T-helper 1 cell treated with Interleukin-12 subunit alpha and Interleukin-12 subunit beta and Interleukin-4 antibody, amounts not matched to agents 30 μg/mL and 1 μg/mL, for 36 hours (primary cell): ENCODE results near the gene HABP2.

Source experiments
- H3K27ac Mint-ChIP-seq: one replicate; pipeline ENCODE4 v1.8.0; 2021; ENCODE audit warnings: mild to moderate bottlenecking, mixed read lengths
- H3K27me3 Mint-ChIP-seq: one replicate; pipeline ENCODE4 v1.8.0; 2021; ENCODE audit warnings: low read depth, mixed read lengths
- H3K36me3 Mint-ChIP-seq: one replicate; pipeline ENCODE4 v1.8.0; 2021; ENCODE audit warnings: low read depth, mixed read lengths
- H3K4me1 Mint-ChIP-seq: one replicate; pipeline ENCODE4 v1.8.0; 2021; ENCODE audit warnings: low read depth, mixed read lengths
- H3K4me3 Mint-ChIP-seq: one replicate; pipeline ENCODE4 v1.8.0; 2021; ENCODE audit warnings: mild to moderate bottlenecking, moderate library complexity, mixed read lengths
- H3K9me3 Mint-ChIP-seq: one replicate; pipeline ENCODE4 v1.8.0; 2021; ENCODE audit warnings: mixed read lengths

HABP2 gene

GRCh38 chr10:113581092-113581491 is 28.2 kb downstream of the HABP2 start:
- no peak overlapping the region for H3K27ac Mint-ChIP-seq
- H3K4me1 Mint-ChIP-seq: no peaks in the 10 kb centered on the region
- no peaks in the 10 kb centered on the region for H3K36me3 Mint-ChIP-seq
- no peak overlapping the region for H3K4me3 Mint-ChIP-seq
- H3K27me3 Mint-ChIP-seq: peaks cover 4% of the 10 kb centered on the region
- no peaks in the 10 kb centered on the region for H3K9me3 Mint-ChIP-seq

GRCh38 chr10:113583571-113583970 is 30.7 kb downstream of the HABP2 start:
- no peak overlapping the region for H3K4me3 Mint-ChIP-seq
- no peaks in the 10 kb centered on the region for H3K4me1 Mint-ChIP-seq
- H3K27me3 Mint-ChIP-seq: peaks cover 4% of the 10 kb centered on the region
- H3K36me3 Mint-ChIP-seq: no peaks in the 10 kb centered on the region
- no peaks in the 10 kb centered on the region for H3K9me3 Mint-ChIP-seq
- H3K27ac Mint-ChIP-seq: no peak overlapping the region

GRCh38 chr10:113585949-113586348 is 33.1 kb downstream of the HABP2 start:
- H3K36me3 Mint-ChIP-seq: no peaks in the 10 kb centered on the region
- H3K4me3 Mint-ChIP-seq: no peak overlapping the region
- peaks cover 4% of the 10 kb centered on the region for H3K27me3 Mint-ChIP-seq
- H3K27ac Mint-ChIP-seq: no peak overlapping the region
- no peaks in the 10 kb centered on the region for H3K4me1 Mint-ChIP-seq
- no peaks in the 10 kb centered on the region for H3K9me3 Mint-ChIP-seq

DNA sequence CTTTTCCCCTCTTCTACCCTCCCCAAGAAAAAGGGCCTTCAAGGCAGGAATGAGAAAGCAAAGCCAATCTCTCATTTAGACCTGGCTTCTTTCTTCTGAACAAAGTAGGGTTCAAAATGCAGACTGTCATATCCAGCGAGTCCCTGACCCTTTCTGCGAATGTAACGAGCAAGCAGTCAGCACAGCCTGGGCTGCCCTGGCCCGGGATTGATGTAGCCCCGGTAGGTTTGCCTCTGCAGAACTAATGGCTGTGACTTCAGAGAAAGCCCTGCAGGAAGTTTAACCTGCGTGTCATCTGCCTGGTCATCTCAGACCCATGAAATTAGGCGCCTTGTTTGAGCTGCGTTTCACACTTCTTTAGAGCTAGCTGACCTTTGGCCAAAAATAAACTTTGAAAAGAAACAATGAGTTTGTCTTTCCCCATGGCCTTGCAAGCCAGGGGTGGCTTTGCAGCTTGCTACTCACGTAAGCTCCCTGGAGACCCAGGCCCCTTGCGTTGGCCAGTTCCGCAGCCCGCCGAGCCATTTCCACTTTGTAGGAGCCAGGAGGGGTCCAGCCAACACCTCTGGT is 36.4 kb downstream of the HABP2 start:
- Mint-ChIP-seq H3K4me1 (peaks cover 2% of the 10 kb centered on the region), H3K36me3 (no peaks in the 10 kb centered on the region), H3K4me3 (no peak overlapping the region), H3K9me3 (no peaks in the 10 kb centered on the region), H3K27me3 (peaks cover 7% of the 10 kb centered on the region), H3K27ac (no peak overlapping the region)

DNA sequence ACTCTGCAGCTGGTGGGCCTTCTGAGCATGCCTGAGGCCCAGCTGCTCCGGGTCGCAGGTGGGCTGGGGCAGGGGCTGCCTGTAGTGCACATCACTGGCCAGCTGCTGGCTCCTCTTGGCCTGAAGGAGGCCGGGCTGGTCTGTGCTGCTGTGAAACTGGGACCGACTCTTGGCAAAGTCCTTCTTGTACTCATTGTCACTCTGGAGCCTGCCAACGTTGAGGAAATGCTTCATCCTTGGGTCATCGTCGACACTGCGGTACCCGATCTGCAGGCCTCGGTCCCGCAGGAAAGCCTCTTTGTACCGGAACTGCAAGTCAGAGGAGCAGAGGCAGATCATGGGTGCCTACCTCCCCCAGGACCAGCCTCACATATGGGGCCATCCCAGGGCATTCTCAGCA is 37.7 kb downstream of the HABP2 start:
- H3K27me3 Mint-ChIP-seq: peaks cover 4% of the 10 kb centered on the region
- no peaks in the 10 kb centered on the region for H3K36me3 Mint-ChIP-seq
- no peak overlapping the region for H3K4me3 Mint-ChIP-seq
- H3K4me1 Mint-ChIP-seq: peaks cover 2% of the 10 kb centered on the region
- no peak overlapping the region for H3K27ac Mint-ChIP-seq
- H3K9me3 Mint-ChIP-seq: no peaks in the 10 kb centered on the region

DNA sequence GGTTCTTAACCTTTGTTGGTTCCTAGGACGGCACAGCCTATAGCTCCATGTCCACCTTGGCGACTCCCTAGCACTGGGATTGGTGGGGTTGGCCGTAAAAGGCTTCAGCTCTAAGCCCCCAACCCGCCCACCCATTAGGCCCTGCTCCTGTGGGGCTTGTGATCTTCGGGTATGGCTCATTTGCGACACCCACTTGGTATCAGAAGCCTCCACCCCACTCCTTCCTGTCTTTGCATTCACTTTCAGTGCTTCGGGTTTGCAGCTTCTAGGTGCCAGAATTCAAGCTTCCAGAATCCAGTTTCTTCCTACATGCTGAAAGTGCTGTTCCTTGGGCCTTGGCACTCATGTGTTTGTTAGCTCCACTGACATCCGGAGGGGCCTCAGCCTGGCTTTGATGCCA is 39.5 kb downstream of the HABP2 start:
- Mint-ChIP-seq H3K4me3 (no peak overlapping the region), H3K36me3 (no peaks in the 10 kb centered on the region), H3K9me3 (no peaks in the 10 kb centered on the region), H3K27ac (no peak overlapping the region), H3K4me1 (peaks cover 2% of the 10 kb centered on the region), H3K27me3 (peaks cover 4% of the 10 kb centered on the region)

DNA sequence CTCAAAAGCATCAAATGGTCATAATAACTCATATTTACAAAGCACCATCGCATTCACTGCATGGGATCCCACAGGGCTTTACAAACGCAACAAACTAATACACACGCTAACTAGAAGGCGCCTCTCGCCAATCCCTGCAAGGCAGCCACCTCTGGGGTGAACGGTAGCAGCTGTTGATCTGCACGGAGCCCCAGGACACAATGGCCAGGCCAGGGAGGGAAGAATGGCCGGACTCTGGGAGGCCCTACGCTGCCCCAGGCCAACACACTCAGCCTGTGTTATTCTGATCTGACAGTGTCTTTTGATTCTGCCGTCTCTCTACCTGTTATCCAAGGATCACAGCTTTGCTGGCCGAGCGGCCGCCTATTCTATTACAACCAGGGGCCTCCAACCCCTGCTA is 41.8 kb downstream of the HABP2 start:
- H3K36me3 Mint-ChIP-seq: no peaks in the 10 kb centered on the region
- H3K9me3 Mint-ChIP-seq: no peaks in the 10 kb centered on the region
- no peak overlapping the region for H3K4me3 Mint-ChIP-seq
- H3K4me1 Mint-ChIP-seq: peaks cover 2% of the 10 kb centered on the region
- H3K27me3 Mint-ChIP-seq: peaks cover 4% of the 10 kb centered on the region
- H3K27ac Mint-ChIP-seq: no peak overlapping the region

DNA sequence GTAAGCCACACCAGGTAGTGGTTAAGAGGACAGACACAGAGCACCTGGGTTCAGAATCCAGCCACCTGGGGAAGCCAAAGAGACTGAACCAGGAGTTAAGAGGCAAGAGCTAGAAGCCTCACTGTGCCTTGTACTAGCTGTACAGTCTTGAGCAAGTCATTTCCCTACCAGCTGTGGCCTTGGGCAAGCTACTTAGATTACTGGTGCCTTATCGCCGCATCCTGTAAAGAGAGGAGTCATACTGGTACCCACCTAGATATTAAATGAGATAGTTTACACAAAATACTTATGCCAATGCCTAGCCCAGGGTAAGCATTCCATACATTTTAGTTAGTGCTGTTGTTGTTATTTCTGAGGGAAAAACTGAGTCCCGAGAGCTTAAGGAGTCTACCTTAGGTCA is 47.7 kb downstream of the HABP2 start:
- H3K27me3 Mint-ChIP-seq: no peaks in the 10 kb centered on the region
- H3K4me3 Mint-ChIP-seq: no peak overlapping the region
- H3K4me1 Mint-ChIP-seq: no peaks in the 10 kb centered on the region
- H3K9me3 Mint-ChIP-seq: no peaks in the 10 kb centered on the region
- H3K27ac Mint-ChIP-seq: no peak overlapping the region
- no peaks in the 10 kb centered on the region for H3K36me3 Mint-ChIP-seq

DNA sequence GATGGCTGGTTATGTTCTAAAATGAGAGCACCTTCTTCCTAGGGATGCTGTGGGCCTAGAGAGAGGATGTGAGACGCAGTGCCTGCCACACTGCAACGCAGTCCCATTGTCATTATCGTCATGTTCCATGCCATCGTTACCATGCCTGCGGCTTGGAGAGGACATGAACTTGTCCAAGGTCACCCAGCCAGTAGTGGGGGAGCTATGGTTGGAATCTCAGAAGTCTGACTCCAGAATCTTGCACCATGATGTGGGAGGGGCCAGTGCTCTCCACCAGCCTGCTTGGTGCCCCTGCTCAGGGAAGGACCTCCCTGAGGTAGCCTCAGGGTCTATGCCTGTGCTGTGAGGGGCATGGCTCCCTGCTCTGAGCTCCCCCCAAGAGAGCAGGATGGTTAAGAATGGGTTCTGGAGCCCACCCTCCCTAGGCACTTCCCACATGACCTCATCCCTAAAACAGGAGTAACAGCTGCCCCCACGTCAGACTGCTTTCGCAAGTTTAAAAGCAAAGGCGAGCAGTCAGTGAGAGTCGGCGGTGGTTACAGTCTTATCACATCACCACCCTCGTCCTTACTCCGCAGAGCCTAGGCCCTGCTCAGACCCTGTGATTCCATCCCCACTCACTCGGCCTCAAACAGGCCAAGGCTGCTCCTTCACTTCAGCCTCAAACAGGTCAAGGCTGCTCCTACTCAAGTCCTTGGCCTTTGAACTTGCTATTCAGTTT is 50.4 kb downstream of the HABP2 start:
- Mint-ChIP-seq H3K4me3 (no peak overlapping the region), H3K27me3 (no peaks in the 10 kb centered on the region), H3K36me3 (no peaks in the 10 kb centered on the region)

DNA sequence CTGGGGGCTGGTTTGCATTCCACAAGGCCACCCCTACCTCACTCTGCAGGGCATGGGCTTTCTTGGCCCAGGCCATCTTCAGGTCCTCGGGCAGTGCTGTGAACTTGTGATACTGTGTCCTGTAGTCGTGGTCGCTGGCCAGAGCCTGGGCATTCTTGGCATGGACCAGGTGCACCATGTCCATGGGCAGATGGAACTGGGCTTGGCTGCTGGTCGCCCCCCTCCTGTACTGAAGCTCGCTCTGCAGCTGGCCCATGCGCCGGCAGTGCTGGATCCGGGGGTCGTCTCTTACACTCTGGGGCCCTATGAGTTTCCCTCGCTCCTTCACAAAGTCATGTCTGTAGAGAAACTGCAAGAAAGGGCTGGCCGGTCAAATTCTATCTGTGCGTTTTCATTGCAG is 51.7 kb downstream of the HABP2 start:
- no peaks in the 10 kb centered on the region for H3K27me3 Mint-ChIP-seq

More for the DNA sequence above, 50.4 kb downstream of the HABP2 start:
- H3K4me1 Mint-ChIP-seq: no peaks in the 10 kb centered on the region
- H3K27ac Mint-ChIP-seq: no peak overlapping the region
- no peaks in the 10 kb centered on the region for H3K9me3 Mint-ChIP-seq

GRCh38 chr10:113605268-113605978 is 52.6 kb downstream of the HABP2 start:
- H3K4me3 Mint-ChIP-seq: no peak overlapping the region
- no peaks in the 10 kb centered on the region for H3K36me3 Mint-ChIP-seq
- no peak overlapping the region for H3K27ac Mint-ChIP-seq
- H3K4me1 Mint-ChIP-seq: no peaks in the 10 kb centered on the region
- no peaks in the 10 kb centered on the region for H3K9me3 Mint-ChIP-seq
- peaks cover 1% of the 10 kb centered on the region for H3K27me3 Mint-ChIP-seq

More for the DNA sequence above, 51.7 kb downstream of the HABP2 start:
- H3K27ac Mint-ChIP-seq: no peak overlapping the region
- no peak overlapping the region for H3K4me3 Mint-ChIP-seq
- H3K9me3 Mint-ChIP-seq: no peaks in the 10 kb centered on the region
- no peaks in the 10 kb centered on the region for H3K4me1 Mint-ChIP-seq
- H3K36me3 Mint-ChIP-seq: no peaks in the 10 kb centered on the region

DNA sequence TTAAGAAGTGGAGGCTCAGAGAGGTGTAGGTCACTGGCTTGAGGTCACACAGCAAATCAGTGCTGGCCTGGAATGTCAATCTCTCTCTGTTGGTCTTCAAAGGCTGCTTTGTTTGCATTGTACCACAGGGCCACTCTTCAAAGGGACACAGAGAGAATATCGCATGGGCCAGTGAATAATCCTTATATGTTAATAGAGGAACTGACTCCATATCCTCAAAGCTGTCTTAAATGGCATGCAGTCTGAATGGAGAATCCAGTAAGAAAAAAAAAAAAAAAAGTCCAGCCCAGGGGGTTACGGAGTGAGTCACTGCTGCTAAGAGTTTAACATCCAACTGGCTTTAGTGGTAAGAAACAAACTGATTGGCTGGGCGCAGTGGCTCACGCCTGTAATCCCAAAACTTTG is 56.9 kb downstream of the HABP2 start:
- Mint-ChIP-seq H3K4me3 (no peak overlapping the region), H3K4me1 (no peaks in the 10 kb centered on the region), H3K27me3 (peaks cover 31% of the 10 kb centered on the region), H3K27ac (no peak overlapping the region), H3K36me3 (no peaks in the 10 kb centered on the region), H3K9me3 (no peaks in the 10 kb centered on the region)

- H3K4me1 Mint-ChIP-seq: no peaks in the 10 kb centered on the region
These were observed 58.1 kb downstream of the HABP2 start for GRCh38 chr10:113610631-113611601.

DNA sequence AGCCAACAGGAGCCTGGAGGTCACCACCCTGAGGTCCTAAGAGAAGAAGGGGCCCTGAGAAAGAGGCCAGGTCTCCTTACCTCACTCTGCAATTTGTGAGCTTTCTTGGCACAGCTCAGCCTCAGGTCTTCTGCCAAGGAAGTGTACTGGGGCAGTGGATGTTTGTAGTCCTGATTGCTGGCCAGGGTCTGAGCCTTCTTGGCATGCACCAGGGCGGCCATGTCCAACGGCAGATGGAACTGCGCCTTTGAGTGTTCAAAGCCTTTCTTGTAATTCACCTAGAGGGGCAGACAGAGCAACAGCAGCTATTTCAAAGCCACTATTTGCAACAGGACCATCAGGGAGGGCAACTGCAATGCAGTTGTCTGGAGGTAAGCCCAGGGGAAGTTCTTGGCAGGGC is 59.3 kb downstream of the HABP2 start:
- H3K36me3 Mint-ChIP-seq: no peaks in the 10 kb centered on the region
- H3K4me3 Mint-ChIP-seq: no peak overlapping the region
- no peaks in the 10 kb centered on the region for H3K9me3 Mint-ChIP-seq
- no peak overlapping the region for H3K27ac Mint-ChIP-seq
- H3K27me3 Mint-ChIP-seq: peaks cover 47% of the 10 kb centered on the region
- H3K4me1 Mint-ChIP-seq: no peaks in the 10 kb centered on the region

More at GRCh38 chr10:113610631-113611601, 58.1 kb downstream of the HABP2 start:
- H3K4me3 Mint-ChIP-seq: no peak overlapping the region
- no peaks in the 10 kb centered on the region for H3K36me3 Mint-ChIP-seq
- peaks cover 35% of the 10 kb centered on the region for H3K27me3 Mint-ChIP-seq
- no peaks in the 10 kb centered on the region for H3K9me3 Mint-ChIP-seq
- no peak overlapping the region for H3K27ac Mint-ChIP-seq
